ENCODE results near the gene BEST1. TPM values are rescaled to one million over a fixed set of nuclear protein-coding genes. Genes with fewer than 3 reads are reported as not detected.

The BEST1 gene
- total and polyA plus RNA-seq, 2 of the 13 experiments (the other 11 are each of a cell fraction or from before 2014, with no cell fraction given) = 0.09 to 0.65 TPM

GRCh38 chr11:62010935-62011528 is 60.9 kb downstream of the BEST1 start (continued):
- no peak for TF ChIP-seq CSRNP2 (CRISPR knock-in tag; conservative IDR thresholded peaks at IDR 0.05; ENCODE audit: low read depth)
- peak; percentile 29; the same call in 1 of the 2 replicates for TF ChIP-seq ZNF614 (CRISPR knock-in tag; IDR thresholded peaks at IDR 0.05; ENCODE audit: borderline replicate concordance)
- no peak; the same call in 1 of the 2 replicates for TF ChIP-seq RXRA (CRISPR knock-in tag; IDR thresholded peaks at IDR 0.05)
- TF ChIP-seq TOE1 (CRISPR knock-in tag; IDR thresholded peaks at IDR 0.05) = no peak
- peak; percentile 53; the same call in 1 of the 2 replicates for TF ChIP-seq NR2F2 (IDR thresholded peaks at IDR 0.05; ENCODE audit: borderline replicate concordance, low read depth)
- 0 out of 2 replicates have a peak, but pooled peaks have one; percentile 24 for TF ChIP-seq GATAD1 (CRISPR knock-in tag; IDR thresholded peaks at IDR 0.05)
- TF ChIP-seq HDAC6 (IDR thresholded peaks at IDR 0.05; ENCODE audit: low read depth, low read length) = no peak
- TF ChIP-seq FOXA3 (CRISPR knock-in tag; IDR thresholded peaks at IDR 0.05) = peak; percentile 29; the same call in 1 of the 2 replicates
- TF ChIP-seq NCOR1 (IDR thresholded peaks at IDR 0.05; ENCODE audit: borderline replicate concordance, low read length) = no peak
- TF ChIP-seq DRAP1 (CRISPR knock-in tag; IDR thresholded peaks at IDR 0.05) = 0 out of 2 replicates have a peak, but pooled peaks have one; percentile 17
- TF ChIP-seq FOXP4 (CRISPR knock-in tag; IDR thresholded peaks at IDR 0.05) = peak; percentile 61
- TF ChIP-seq ZFP82 (CRISPR knock-in tag; IDR thresholded peaks at IDR 0.05; ENCODE audit: borderline replicate concordance) = no peak
- no peak for TF ChIP-seq GPN1 (CRISPR knock-in tag; IDR thresholded peaks at IDR 0.05; ENCODE audit: borderline replicate concordance)
- peak; percentile 50; the same call in 1 of the 2 replicates for TF ChIP-seq RCOR2 (CRISPR knock-in tag; IDR thresholded peaks at IDR 0.05)
- no peak for TF ChIP-seq JDP2 (CRISPR knock-in tag; IDR thresholded peaks at IDR 0.05; ENCODE audit: borderline replicate concordance)
- no peak for TF ChIP-seq SIX1 (CRISPR knock-in tag; IDR thresholded peaks at IDR 0.05; ENCODE audit: borderline replicate concordance)
- peak; percentile 74 for TF ChIP-seq NCOA2 (CRISPR knock-in tag; IDR thresholded peaks at IDR 0.05)
- TF ChIP-seq, protein P1, sequence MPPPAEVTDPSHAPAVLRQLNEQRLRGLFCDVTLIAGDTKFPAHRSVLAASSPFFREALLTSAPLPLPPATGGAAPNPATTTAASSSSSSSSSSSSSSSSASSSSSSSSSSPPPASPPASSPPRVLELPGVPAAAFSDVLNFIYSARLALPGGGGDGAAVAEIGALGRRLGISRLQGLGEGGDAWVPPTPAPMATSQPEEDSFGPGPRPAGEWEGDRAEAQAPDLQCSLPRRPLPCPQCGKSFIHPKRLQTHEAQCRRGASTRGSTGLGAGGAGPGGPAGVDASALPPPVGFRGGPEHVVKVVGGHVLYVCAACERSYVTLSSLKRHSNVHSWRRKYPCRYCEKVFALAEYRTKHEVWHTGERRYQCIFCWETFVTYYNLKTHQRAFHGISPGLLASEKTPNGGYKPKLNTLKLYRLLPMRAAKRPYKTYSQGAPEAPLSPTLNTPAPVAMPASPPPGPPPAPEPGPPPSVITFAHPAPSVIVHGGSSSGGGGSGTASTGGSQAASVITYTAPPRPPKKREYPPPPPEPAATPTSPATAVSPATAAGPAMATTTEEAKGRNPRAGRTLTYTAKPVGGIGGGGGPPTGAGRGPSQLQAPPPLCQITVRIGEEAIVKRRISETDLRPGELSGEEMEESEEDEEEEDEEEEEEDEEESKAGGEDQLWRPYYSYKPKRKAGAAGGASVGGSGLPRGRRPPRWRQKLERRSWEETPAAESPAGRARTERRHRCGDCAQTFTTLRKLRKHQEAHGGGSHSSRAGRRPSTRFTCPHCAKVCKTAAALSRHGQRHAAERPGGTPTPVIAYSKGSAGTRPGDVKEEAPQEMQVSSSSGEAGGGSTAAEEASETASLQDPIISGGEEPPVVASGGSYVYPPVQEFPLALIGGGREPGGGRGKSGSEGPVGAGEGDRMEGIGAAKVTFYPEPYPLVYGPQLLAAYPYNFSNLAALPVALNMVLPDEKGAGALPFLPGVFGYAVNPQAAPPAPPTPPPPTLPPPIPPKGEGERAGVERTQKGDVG (CRISPR knock-in tag; IDR thresholded peaks at IDR 0.05; ENCODE audit: borderline replicate concordance) = no peak
- TF ChIP-seq SAP130 (CRISPR knock-in tag; IDR thresholded peaks at IDR 0.05; ENCODE audit: low read depth) = peak; percentile 46; the same call in 1 of the 2 replicates
